ENCODE measurements around the gene FOXP1. TPM values are rescaled to one million over a fixed set of nuclear protein-coding genes. Genes with fewer than 3 reads are reported as not detected.
A peak's percentile ranks its signal among the peaks of the same experiment; 100 is the strongest.

FOXP1 gene
- total and polyA plus RNA-seq, 5 experiments from 2014 or later = 280 to 443 (median 382) TPM

DNA sequence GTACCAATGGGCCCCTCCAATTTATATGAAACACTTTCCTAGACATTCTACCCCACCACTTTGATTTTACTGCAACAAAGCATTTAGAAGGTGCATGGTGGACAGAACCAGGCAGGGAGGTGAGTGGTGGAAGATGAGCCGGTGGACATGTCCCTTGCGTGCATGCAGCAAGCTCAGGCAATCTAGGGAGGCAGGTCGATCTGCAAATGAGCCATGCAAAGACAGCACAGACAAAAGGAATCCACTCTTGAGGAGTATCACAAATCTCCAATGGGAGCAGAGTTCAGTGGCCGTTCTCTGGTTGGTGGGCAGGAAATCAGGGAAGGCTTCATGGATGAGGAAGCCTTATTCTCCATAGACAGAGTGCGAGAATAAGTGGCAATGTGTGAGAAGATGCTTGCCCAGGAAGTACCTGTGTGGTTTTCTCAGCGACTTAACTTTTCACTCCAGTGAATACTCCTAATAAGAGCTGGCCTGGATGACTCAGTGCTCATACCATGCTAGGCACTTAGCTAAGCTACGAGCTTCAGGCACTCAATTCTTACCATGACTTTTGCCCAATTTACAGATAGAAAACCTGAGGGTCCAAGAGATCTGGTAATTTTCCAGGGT, 152.5 kb downstream of the FOXP1 start:
- Mint-ChIP-seq H3K4me3 (peak overlapping the region; percentile 12 to 91 (median 71)), H3K36me3 (peaks cover 9 to 14% (median 10%) of the 10 kb centered on the region in 3 donors), H3K4me1 (peaks cover 62 to 94% (median 90%) of the 10 kb centered on the region in 4 donors), H3K9me3 (no peaks in the 10 kb centered on the region), H3K27me3 (no peaks in the 10 kb centered on the region), H3K27ac (peak overlapping the region; percentile 96 to 99 (median 98))
- DNase-seq (no peak), ATAC-seq (peak; percentile 22 to 37)
- POLR2A ChIA-PET = interaction anchor here (0.9 to 4.2 kb wide), 8 partner anchors 8 to 79 kb away, joined by 3 to 62 read pairs (median 5); no protein-coding TSS in a partner anchor

DNA sequence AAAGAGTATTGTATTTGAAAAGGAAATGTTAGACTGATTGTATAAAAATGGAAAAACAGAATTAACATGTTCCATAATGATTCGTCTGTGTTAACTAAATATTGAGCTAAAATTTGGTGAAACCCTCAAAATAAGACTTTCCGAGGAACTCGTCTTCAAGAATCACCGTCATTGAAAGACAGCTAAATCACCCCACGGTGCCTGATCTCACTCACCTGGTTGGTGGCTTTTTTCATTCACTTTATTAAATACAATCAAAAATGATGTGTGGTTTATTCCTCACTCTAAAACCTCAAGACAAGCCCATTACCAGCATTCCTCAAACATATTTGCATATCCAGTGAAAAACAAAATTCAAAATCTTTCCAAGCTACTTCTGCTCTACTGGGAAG, 153.9 kb downstream of the FOXP1 start:
- H3K27me3 Mint-ChIP-seq = no peaks in the 10 kb centered on the region
- POLR2A ChIA-PET = interaction anchor here (0.6 to 4.2 kb wide), 8 partner anchors 11 to 56 kb away, joined by 3 to 62 read pairs (median 4); no protein-coding TSS in a partner anchor

DNA sequence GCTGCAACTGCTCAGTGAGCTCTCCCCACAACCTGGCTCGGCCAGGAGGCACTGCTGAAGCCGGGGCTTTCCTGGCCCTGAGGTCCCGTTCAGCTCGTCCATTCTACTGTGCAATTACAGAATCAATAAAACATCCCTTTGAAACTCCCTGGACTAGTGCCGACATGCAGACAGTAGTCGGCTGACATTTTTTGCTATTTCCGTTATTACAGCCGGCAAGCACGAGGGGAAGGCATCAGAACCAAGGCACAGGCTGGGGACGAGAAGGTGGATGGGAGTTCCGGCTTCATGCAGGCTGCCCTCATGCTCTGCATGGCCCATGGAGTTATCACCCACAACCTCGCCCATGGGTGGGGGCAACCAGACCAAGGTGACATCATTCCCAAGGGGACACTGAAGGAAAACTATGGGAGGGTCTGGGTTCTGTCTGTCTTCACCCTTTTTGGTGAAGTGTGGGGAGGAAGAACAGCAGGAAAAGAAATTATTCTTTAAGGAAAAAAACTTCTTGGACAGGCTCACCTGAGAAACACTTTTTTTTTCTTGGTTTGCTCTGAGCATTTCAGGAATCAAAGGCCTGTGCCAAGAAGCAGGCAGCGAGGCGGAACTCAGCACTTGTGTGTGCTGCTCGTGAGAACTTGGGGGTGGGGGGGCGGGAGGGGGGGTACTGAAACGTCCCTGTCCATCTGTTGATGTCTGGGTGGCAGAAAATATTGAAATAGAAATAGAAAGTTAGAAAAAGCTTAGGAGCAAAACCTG, 154.5 kb downstream of the FOXP1 start:
- H3K27me3 Mint-ChIP-seq = no peaks in the 10 kb centered on the region
- peak; percentile 22 to 37 for ATAC-seq
- H3K9me3 Mint-ChIP-seq = no peaks in the 10 kb centered on the region

More for the DNA sequence above, 153.9 kb downstream of the FOXP1 start:
- Mint-ChIP-seq H3K4me1 (peaks cover 61 to 99% (median 97%) of the 10 kb centered on the region in 4 donors), H3K9me3 (no peaks in the 10 kb centered on the region), H3K4me3 (peak overlapping the region; percentile 8 to 75 (median 66)), H3K27ac (peak overlapping the region; percentile 90 to 99 (median 98)), H3K36me3 (peaks cover 14 to 25% (median 22%) of the 10 kb centered on the region in 3 donors)
- DNase-seq = no peak
- no peak for ATAC-seq

DNA sequence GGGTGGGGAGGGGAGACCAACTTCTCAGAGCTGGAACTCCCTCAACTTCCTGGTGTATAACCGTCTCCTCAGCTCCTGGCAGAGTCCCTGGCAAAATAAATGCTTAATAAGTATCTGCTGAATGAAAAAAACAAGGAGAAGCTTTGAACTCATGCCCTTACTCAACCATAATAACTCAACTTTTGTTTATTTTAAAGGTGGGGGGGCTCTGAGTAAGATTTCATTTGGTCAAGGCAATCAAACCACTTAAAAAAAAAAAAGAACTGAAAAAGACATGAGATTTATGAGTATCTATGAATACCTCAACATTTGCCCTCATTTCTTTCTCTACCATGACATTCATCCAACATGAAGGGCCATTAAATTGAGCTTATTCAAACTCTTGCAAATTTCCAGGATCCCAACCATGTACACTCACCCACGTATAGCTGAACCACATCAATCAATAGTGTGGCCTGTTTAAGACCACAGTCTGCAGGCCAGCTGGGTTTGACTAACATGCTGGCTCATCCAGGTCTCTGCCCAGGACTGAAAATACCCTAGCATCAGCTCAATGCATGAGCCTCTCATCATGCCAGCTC, 157.9 kb downstream of the FOXP1 start:
- peak overlapping the region in 7 of 10 donors; percentile 7 to 47 (median 31) for H3K4me3 Mint-ChIP-seq
- ATAC-seq = no peak
- POLR2A ChIA-PET = interaction anchor here (0.7 to 5.3 kb wide), 6 partner anchors 9 to 66 kb away, joined by 3 to 71 read pairs (median 5); no protein-coding TSS in a partner anchor
- no peaks in the 10 kb centered on the region for H3K27me3 Mint-ChIP-seq
- peak overlapping the region; percentile 10 to 99 (median 86) for H3K27ac Mint-ChIP-seq
- peaks cover 56 to 98% (median 95%) of the 10 kb centered on the region in 4 donors for H3K4me1 Mint-ChIP-seq
- no peaks in the 10 kb centered on the region for H3K9me3 Mint-ChIP-seq
- no peak for DNase-seq
- peaks cover 21 to 28% (median 26%) of the 10 kb centered on the region in 3 donors for H3K36me3 Mint-ChIP-seq

More for the DNA sequence above, 154.5 kb downstream of the FOXP1 start:
- DNase-seq = peak in 2 of 10 donors; percentile 24 to 32
- peak overlapping the region; percentile 52 to 79 (median 69) for H3K4me3 Mint-ChIP-seq
- peaks cover 20 to 28% (median 26%) of the 10 kb centered on the region in 3 donors for H3K36me3 Mint-ChIP-seq
- H3K27ac Mint-ChIP-seq = peak overlapping the region; percentile 90 to 99 (median 97)
- peaks cover 59 to 99% (median 97%) of the 10 kb centered on the region in 4 donors for H3K4me1 Mint-ChIP-seq
- POLR2A ChIA-PET = interaction anchor here (0.6 to 4.2 kb wide), 6 partner anchors 10 to 26 kb away, joined by 3 to 62 read pairs (median 4); no protein-coding TSS in a partner anchor

DNA sequence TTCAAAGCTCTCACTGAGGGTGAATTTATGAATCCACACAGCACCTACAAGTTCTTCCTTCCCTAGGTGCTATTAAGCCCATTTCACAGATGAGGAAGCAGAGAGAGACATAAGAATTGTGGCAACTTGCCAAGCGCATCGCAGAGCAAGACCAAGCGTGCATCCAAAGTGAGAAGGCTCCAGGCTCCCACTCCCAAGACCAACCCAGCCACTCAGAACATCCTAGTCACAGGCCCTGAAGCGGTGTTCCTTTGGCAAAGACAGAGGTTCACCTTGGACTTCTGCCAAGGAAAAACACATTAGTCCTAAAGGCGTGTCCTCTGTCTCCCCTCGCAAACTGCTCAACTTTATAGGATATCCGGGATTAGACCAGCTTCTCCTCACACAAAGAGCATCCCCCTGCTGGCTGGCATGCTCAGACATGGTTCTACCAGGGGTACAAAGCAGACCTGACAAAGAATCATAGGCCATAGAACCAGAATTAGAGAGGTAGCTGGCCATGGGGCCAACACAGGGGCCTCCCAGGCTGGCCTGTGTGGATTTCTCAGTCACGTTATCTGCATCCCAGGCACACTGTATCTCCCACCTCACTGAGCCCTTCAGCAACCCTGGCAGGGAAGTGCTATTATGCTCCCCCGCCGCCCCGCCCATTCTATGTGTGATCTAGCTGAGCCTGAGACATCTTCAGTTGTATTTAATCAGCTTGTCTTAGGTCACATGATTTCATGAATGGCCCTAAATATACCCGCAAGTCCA, 160.2 kb downstream of the FOXP1 start:
- peaks cover 21 to 28% (median 25%) of the 10 kb centered on the region in 3 donors for H3K36me3 Mint-ChIP-seq
- no peaks in the 10 kb centered on the region for H3K9me3 Mint-ChIP-seq
- peak overlapping the region; percentile 62 to 81 (median 74) for H3K4me3 Mint-ChIP-seq
- DNase-seq (no peak), ATAC-seq (no peak)
- H3K27ac Mint-ChIP-seq = peak overlapping the region; percentile 93 to 99 (median 98)
- H3K4me1 Mint-ChIP-seq = peaks cover 52 to 95% (median 88%) of the 10 kb centered on the region in 4 donors
- no peaks in the 10 kb centered on the region for H3K27me3 Mint-ChIP-seq
- POLR2A ChIA-PET = interaction anchor here (0.7 to 5.3 kb wide), 8 partner anchors 10 to 71 kb away, joined by 3 to 71 read pairs (median 10); no protein-coding TSS in a partner anchor

DNA sequence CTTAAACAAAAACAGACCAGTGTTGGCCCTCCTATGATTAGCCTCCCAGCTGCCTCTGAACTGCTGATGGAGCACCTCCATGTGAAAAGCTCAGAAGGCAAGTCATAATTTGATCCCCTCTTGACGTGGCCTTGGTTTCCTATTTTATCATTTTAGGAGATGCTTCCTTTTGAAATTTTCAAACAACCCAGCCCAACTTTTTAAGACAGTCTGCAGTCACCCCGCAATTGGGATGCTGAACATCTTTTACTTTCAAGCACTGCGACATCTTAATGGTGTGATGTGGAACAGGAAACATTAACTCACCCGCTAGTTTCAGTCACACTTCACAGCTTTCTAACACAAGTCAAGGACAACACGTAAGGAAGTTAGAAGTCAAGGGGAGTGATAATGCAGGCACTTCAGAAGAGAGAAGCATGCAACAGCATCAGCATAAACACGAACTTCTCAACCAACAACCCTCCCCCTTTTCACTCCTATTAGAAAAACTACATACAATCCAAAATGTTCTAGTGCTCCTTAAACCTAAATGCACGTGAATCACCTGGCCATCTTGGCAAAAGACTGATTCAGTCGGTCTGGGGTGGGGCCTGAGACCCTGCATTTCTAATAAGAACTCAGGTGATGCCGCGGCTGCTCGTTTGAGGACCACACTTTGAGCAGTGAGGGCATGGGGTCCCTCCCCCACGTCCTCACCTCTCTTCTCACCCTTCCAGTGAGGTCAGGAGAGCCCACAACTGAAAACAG, 161.5 kb downstream of the FOXP1 start:
- Mint-ChIP-seq H3K27me3 (no peaks in the 10 kb centered on the region), H3K9me3 (no peaks in the 10 kb centered on the region), H3K36me3 (peaks cover 14 to 22% (median 22%) of the 10 kb centered on the region in 3 donors)

DNA sequence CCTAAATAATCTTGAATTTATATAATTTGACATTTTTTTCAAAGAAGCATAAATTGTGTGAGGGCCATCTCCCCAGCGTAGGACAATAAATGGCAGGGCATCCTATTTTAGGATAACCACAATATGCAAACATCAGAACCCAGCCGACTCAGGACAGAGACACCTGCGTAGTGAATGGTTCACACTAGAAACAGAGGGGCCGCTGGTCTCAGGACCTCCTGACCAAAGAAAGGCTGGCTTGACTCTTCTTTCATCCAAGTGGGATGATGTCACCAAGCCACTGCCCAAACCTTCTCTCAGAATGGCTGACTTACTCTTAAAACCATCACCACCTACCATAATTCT, 162.1 kb downstream of the FOXP1 start:
- POLR2A ChIA-PET = interaction anchor here (0.6 to 5.3 kb wide), 15 partner anchors 12 to 120 kb away, joined by 3 to 71 read pairs (median 3); no protein-coding TSS in a partner anchor
- ATAC-seq (no peak), DNase-seq (no peak)
- Mint-ChIP-seq H3K36me3 (peaks cover 13 to 19% (median 18%) of the 10 kb centered on the region in 3 donors), H3K27ac (peak overlapping the region; percentile 93 to 99 (median 98)), H3K9me3 (no peaks in the 10 kb centered on the region), H3K4me3 (peak overlapping the region; percentile 62 to 81 (median 74)), H3K4me1 (peaks cover 49 to 96% (median 89%) of the 10 kb centered on the region in 4 donors), H3K27me3 (no peaks in the 10 kb centered on the region)

More for the DNA sequence above, 161.5 kb downstream of the FOXP1 start:
- Mint-ChIP-seq H3K4me1 (peaks cover 48 to 95% (median 88%) of the 10 kb centered on the region in 4 donors), H3K27ac (peak overlapping the region; percentile 93 to 99 (median 98)), H3K4me3 (peak overlapping the region; percentile 62 to 81 (median 74))
- peak in 6 of 10 donors; percentile 65 to 78 (median 71) for DNase-seq
- POLR2A ChIA-PET = interaction anchor here (0.5 to 5.3 kb wide), 17 partner anchors 11 to 122 kb away, joined by 3 to 71 read pairs (median 3); no protein-coding TSS in a partner anchor
- ATAC-seq = peak; percentile 67 to 81

DNA sequence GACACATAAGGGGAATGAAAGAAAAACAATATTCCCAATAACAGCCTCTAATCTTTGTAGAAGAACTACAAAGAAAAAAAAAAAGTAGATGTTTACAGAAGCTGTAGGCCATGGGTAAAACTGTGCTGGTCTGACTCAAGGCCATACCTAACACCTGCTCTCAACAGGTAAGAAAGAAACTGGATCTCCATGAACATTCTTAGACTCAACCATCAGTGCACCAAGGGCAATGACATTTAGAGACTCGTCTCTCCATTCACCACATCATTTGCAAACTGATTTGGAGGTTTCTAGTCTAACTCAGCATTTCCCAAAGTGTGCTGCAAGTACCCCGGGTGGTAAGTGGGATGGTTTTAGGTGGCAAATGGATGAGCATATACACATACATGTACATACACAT, 164.2 kb downstream of the FOXP1 start:
- Mint-ChIP-seq H3K27me3 (no peaks in the 10 kb centered on the region), H3K27ac (peak overlapping the region; percentile 79 to 99 (median 91)), H3K4me3 (peak overlapping the region in 2 of 10 donors; percentile 24 to 47), H3K4me1 (peaks cover 53 to 96% (median 90%) of the 10 kb centered on the region in 4 donors), H3K36me3 (peaks cover 3 to 5% (median 3%) of the 10 kb centered on the region in 3 donors), H3K9me3 (no peaks in the 10 kb centered on the region)
- POLR2A ChIA-PET = interaction anchor here (0.6 to 1.5 kb wide), 5 partner anchors 24 to 89 kb away, joined by 3 to 8 read pairs (median 4); no protein-coding TSS in a partner anchor
- no peak for ATAC-seq
- no peak for DNase-seq

DNA sequence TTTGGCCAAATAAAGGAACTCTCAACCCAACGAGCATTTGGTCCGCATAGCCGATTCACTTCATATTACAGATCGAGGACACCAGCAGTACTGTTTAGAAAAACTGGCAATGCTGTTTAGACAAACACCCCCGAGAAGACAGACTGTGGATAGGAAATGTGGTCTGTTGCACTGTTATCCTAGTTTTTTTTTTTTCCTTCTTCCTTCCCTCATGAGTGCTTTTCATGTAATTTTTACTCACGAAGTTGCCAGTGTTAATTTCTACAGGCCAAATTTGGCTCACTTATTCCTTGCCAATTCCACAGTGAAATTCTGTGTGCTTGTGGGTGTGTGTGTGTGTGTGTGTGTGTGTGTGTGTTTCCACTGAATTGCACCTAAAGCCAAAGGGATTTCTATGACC, 165.7 kb downstream of the FOXP1 start:
- DNase-seq = no peak
- H3K4me1 Mint-ChIP-seq = peaks cover 48 to 95% (median 89%) of the 10 kb centered on the region in 4 donors
- H3K27me3 Mint-ChIP-seq = no peaks in the 10 kb centered on the region
- H3K9me3 Mint-ChIP-seq = no peaks in the 10 kb centered on the region
- peak overlapping the region; percentile 91 to 99 (median 96) for H3K27ac Mint-ChIP-seq
- POLR2A ChIA-PET = interaction anchor here (0.8 to 3.4 kb wide), 12 partner anchors 15 to 354 kb away, joined by 3 to 19 read pairs (median 5); no protein-coding TSS in a partner anchor
- peak overlapping the region in 8 of 10 donors; percentile 6 to 80 (median 57) for H3K4me3 Mint-ChIP-seq
- H3K36me3 Mint-ChIP-seq = peaks cover 0 to 2% (median 0%) of the 10 kb centered on the region in 3 donors
- ATAC-seq = no peak

DNA sequence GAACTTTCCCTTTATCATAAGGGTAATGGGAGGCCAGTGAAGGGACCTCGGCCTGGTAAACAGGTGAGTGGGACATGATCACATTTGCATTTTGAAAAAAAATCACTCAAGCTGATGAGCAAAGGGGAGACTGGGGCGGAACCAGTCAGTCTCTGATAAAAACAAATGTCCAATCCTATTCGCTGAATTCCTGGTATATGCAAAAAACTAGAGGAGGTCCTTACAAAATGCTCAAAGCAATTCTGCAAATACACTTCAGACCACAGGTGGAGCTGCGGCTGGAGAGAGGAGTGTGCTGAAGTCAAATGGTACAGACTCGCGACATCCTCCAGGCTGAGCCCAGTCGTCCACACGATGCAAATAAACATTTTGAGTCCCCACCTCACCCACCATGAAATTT, 166.7 kb downstream of the FOXP1 start:
- Mint-ChIP-seq H3K36me3 (peaks cover 0 to 6% (median 2%) of the 10 kb centered on the region in 3 donors), H3K4me1 (peaks cover 44 to 95% (median 89%) of the 10 kb centered on the region in 4 donors), H3K27ac (peak overlapping the region; percentile 91 to 99 (median 96)), H3K9me3 (no peaks in the 10 kb centered on the region), H3K27me3 (no peaks in the 10 kb centered on the region), H3K4me3 (peak overlapping the region; percentile 53 to 88 (median 76))
- ATAC-seq (peak; percentile 64 to 74), DNase-seq (peak in 9 of 10 donors; percentile 29 to 80 (median 69))
- POLR2A ChIA-PET = interaction anchor here (0.8 to 3.4 kb wide), 20 partner anchors 9 to 353 kb away, joined by 3 to 19 read pairs (median 5); no protein-coding TSS in a partner anchor
